Right renal pelvis (tissue), 4 donors: ENCODE results near the gene KLHL33. TPM values are rescaled to one million over a fixed set of nuclear protein-coding genes. Genes with fewer than 3 reads are reported as not detected.
"Not testable (repeated sequence)": the region's sequence is repeated elsewhere in the genome, so short reads cannot be mapped to it uniquely, and the experiment has no call there.

Source experiments
- DNase-seq, 4 donors: peaks; one replicate each; pipeline ENCODE4 v3.0.0-alpha.2; 2013; ENCODE audit warnings: low read depth in 4 of 4, low spot score in 3 of 4, missing footprints in 1 of 4
- polyA plus RNA-seq, 4 donors: library from polyadenylated mRNA; unstranded; fragments of 120-200 nt; gene quantifications; one replicate each; pipeline ENCODE4 v1.2.1, GENCODE V29; 2013; ENCODE audit not compliant: insufficient read length in 4 of 4

KLHL33 gene
- polyA plus RNA-seq, 4 donors: 0.30 to 0.54 (median 0.49) TPM

DNA sequence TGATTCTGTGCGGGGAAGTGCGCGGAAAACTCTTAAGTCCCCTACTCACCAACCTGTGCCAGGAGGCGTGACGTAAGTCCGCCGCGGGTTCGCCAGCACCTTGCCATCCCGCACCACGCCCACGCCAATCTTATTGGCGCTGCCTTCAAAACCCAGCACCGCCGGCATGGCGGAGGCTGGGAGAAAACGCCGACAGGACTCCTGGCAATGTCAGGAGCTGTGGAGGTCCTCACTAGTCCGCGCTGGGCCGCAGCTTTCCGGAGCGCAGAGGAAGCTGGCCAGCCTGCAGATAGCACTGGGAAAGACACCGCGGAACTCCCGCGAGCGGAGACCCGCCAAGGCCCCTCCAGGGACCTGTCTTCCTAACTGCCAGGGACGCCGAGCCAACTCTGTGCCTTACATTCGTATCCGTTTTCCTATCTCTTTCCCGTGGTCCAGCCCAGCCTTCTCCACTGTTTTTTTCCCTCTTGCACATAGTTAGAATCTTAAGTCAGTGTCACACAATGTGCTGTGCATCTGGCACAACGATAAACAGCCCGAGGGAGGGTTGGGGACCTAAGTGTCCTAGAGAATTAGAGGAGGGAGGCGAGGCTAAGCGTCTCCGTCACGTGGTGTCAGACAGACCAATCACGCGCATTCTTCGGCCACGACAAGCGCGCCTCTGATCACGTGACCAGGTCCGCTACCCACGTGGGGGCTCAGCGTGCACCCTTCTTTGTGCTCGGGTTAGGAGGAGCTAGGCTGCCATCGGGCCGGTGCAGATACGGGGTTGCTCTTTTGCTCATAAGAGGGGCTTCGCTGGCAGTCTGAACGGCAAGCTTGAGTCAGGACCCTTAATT, 18.8 kb upstream of the KLHL33 start, which contains the start of the genes APEX1 and OSGEP:
APEX1 (plus strand) TSS at position 711 of the 839 bp plus-strand sequence. CDS start 420 bp downstream, outside the sequence.
OSGEP (minus strand) TSS at position 297 of the 839 bp plus-strand sequence; CDS start at position 168, 129 bp downstream.
- peak; percentile 97 to 99 (median 98) for DNase-seq

DNA sequence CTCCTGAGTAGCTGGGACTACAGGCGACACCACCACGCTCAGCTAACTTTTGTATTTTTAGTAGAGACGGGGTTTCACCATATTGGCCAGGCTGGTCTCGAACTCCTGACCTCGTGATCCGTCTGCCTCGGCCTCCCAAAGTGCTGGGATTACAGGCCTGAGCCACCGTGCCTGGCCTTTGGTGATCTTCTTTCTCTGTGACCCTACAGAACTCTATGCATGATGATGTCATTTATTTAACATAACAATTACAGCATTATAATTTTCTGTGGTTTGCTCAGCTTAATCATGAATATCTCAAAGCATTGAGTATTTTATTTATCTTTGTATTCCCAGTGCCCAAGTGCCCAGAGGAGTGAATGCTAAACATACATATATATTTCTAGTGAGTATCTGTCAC, 16.9 kb upstream of the KLHL33 start:
- not testable (repeated sequence) for DNase-seq

DNA sequence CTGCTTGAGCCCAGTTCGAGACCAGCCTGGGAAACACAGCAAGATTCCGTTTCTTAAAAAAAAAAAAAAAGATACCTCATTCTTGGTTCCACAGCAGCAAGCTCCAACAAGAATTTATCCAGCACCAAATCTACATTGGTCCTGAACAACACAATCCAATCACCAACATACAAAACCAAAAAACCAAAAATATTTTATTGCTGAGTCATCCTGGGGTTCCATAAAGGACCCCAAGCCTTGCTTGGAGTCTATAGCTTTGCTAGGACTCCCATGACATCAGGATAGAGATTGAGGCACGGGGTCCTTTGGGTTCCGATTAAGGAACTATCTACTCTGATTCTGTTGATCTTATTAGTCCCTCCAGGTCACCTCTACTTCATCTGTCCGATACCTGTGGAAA, 10.9 kb upstream of the KLHL33 start:
- no peak for DNase-seq

DNA sequence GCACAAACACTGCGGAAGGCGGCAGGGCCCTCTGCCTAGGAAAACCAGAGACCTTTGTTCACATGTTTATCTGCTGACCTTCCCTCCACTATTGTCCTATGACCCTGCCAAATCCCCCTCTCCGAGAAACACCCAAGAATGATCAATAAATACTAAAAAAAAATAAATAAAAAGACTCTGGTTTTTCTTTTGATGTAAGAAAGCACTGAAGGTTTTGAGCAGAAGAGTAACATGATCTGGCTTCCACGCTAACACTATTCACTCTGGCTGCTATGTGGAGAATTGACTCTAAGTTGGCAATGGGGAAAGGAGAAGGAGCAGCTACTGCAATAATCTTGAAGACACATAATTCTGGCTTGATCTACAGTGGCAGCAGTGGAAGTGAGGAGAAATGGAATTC, 7.7 kb upstream of the KLHL33 start:
- DNase-seq: not testable (repeated sequence)

DNA sequence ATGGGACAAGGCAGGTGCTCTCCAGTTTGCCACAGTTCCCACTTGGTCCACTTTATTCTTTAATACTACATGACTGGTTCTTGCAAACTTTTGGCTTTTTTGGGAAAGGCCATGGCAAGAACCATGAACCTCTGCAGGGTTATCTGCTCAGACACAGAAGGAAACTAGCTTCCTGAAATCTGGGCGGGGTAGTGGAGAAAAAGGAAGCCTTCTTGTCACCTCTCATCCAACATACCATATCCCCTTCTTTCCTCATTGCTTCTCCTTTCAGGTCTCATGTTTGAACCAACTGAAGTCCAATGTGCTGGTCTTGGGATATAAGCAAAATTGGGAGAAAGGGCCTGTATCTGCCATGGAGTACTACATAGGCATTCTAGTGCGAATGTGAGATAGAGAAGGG, 5.5 kb upstream of the KLHL33 start:
- DNase-seq: no peak

DNA sequence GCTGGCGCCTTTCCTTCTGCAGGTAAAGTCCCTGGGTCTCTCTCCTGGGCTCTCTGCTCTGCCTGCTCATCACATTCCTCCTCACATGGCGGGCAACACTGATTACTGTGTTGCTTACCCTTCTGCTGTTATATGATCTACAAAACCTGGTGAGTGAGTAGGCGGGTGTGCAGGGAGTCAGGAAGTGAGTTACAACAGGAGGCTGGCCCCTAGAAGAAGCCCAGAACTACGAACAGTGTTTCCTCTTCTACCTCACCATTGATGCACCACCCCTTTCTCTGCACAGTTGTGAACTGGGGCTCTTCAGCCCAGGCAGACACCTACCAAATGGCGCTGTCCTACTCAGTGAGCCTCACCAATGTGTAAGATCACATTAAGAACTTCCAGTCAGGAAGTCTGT, 4.9 kb upstream of the KLHL33 start:
- no peak for DNase-seq

DNA sequence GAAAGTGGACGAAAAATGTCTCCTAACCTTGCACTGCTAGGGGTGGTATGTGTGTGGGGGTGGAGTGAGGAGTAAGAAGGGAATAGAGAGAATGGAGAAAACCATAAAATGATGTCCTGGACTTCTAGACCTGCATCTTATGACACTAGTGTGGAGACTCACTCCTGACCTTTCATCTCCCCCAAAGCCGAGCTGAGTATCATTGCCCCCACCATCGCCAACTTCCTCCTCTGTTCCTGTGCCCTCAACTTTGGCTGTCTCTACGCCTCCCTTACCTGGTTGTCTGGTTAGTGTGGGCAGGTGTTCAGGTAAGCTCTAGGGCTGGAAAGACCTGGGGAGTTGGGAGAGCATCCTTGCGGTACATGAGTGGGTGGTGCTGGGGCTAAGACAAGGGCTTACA, 4.5 kb upstream of the KLHL33 start:
- DNase-seq: no peak

DNA sequence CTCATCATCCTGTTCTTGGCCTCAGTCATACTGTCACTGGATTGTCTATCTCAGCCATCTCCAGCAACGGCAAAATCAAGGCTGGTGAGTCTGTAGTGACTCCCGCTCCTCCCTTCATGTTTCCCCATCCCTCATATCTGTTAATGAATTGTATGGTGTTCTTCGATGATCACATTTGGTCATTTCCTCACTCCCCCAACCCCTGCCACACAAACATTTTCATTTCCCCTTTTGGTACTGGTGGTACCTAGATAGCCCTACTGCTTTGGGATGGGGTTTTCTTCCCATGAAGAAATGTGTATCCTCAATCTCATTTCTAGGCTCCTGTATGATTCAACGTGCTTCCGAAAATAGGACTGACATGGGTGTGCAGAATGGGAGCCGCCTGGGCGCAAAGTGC, 2.7 kb upstream of the KLHL33 start:
- no peak for DNase-seq

DNA sequence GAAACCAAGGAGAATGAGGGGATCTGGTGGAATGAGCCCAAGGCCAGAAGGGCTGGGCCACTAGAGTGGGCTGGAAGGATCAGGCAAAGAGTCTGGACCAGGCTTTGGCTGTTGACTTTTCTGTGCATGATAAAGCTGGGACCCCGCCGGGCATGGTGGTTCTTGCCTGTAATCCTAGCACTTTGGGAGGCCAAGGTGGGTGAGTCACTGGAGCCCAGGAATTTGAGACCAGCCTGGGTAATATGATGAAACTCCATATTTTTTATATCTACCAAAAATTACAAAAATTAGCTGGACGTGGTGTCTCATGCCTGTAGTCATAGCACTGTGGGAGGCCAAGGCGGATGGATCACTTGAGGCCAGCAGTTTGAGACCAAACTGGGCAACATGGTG, 393 bp upstream of the KLHL33 start:
- DNase-seq: no peak

DNA sequence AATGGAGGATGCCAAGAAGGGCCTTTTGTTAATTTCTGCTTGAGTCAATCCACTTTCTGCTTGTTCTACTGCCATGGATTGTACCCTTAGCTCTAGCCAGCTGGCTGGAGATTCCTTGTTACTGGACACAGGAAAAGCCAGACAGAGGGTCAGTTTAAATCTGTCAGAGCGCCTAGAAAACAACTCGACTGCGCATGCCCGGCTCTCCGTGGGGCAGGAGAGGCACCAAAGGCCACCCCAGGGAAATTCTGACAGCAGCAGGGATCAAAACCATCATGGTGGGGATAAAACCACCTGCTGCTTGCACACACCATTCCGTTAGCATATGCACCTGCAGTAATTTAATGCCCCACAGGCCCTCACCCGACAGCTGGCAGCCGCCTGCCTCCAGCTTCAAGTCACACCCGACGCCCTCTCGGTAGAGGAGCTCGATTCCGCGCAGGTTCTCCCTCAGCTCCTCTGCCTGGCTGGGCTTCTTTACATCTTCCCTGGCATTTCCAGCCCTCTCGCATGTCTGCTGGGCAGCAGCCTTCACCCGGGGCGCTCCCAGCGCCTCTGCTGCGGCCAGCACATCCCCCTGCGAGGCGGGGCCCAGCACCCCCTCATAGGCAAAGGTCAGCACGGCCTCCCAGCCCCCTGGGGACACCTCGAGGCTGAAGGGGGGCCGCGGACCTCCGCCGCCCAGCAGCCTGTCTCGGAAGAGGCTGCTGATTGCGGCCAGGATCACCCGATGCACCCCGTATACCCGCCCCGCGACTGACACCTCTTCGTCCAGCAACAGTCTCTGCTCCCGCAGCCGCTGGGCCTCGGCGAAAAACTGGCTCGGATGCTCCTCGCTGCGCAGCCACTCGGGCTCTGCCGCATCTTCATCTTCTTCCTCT, 1.0 kb downstream of the KLHL33 start:
- DNase-seq: no peak

DNA sequence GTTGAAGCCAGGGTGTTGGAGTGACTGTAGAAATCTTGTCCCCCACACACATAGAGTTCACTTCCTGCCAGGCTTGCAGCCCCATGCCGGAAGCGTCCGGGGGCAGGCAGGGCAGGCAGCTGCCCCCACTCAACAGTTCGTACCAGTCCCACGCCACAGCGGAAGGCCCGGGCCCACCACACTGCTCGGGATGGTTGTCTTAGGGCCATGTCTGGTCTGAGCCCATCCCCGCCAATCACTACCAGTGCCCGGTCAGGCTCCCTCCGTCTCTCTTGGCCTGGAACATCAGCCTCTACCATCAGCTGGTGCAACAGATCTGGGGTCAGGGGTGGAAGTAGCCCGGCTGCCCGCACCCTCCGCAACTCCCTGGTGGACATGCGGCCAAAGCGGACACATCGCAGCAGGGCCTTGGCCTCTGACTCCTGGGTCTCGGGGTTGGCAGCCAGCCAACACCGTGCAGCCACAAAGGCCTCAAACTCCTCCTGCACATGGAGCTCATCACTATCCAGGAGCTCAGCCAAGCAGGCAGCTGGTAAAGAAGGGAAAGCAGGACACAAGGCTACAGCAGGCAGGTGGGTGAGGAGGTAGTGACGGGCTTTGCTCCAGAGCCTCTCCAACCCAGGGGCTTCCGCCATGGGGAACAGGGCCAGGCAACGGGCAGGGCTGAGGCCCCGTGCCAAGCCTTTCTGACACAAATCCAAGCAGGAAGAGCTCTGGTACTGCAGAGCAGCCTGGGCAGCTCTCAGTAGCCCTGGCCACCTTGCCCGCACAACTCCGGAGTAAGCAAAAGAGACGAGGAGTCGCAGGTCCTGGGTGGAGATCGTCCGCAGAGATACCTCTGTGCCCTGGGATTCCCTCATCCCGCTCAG, 5.9 kb downstream of the KLHL33 start:
- DNase-seq: no peak

DNA sequence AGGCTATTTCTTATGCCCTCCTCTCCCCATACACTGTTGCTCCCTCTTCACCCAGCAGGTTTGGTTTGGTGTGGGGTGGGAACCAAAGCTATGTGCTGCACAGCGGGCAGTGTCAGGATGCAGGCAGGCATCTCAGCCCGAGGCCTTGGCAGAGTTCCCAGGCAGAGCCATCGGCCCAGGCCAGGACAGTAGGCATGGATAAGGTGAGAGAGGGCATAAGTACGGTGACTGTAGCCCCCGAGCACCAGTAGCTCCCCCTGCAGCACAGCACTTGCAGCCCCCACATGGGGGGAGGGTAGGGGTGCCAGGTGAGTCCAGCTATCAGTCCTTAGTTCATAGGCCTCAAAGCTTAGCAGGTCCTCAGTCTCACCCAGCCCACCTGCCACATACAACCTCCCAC, 7.2 kb downstream of the KLHL33 start:
- no peak for DNase-seq

DNA sequence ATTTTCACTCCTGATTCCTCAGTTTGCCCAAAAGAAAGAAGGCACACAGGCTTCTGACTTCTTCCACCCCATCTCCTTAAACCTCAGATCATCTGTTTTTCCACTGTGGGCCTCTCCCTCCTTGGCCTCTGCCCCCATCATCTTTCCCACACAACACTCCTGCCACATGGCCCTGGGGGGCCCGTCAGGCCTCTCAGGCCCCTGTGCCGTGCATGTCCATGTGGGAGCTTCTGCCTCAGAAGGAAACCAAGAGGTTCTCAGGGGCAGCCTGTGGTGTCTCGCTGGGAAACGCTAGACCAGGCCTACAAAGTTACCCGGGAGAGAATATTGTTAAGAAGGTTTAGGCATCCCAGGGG, 8.0 kb downstream of the KLHL33 start:
- DNase-seq: no peak

DNA sequence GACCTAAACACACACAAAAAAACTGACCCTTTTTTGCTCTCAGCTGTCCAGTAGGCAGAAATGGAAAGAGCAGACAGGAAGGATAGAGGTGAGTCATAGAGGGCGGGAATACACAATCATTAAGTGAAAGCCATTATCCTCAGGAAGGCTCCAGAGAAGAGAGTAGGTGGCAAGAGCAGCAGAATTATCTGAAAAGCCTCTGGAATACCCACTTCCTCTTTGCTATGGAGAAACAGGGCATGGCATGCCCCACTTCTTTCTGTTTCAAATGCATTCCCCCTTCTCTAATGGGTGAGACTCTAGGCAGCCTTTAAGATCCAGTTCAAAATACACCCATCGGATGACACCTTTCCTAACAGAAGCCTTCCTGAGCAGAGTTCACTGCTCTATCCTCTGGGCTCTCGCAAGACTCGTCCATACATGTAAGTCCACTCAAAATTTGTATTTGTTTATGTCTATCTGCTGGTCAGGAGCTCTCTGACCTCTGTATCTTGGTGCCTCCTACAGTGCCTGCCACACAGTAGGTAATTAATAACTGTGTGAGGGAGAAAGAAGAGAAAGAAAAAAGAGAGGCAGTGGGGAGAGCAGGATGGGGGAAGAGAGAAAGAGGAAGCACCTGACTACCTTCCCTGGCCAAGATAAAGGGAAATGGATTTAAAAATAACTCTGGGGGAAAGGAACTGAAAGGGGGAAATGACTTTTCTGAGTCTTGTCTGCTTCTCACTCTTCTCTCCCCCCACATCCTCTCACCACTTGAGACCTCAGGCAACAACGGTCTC, 8.5 kb downstream of the KLHL33 start:
- DNase-seq: no peak

DNA sequence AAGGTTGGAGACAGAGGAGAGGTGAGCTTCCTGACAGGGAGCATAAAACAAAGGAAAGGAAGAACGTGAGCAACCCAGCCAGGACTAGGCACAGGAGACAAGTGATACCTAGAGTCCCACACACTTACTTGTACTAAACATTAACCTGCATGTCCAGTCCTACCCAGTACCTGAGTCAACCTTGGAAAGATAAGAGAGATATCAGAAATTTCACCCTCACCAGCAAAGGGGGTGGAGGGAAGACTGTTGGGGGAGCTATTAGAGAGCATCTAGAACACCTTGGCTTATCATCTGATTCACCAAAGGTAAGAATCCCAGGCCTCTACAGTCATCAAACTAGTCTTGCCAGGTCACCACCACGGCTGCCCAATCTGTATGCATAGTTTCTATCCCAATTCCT, 11.1 kb downstream of the KLHL33 start:
- no peak for DNase-seq

DNA sequence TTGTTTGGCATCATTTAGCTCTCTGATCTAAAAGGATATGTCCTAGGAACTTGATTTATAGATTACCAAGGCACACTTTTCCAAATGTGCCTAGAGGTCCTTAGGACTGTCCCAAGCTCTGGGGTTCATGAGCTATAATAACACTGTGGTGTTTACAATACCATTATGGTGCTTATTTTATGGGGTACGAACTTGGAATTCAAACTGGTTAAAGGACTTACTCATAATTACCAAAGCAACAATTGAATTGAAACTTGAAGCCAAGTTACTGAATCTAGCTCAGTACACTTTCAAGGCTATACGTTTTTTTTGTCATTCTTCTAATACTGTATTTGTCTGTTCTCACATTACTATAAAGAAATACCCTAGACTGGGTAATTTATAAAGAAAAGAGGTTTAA, 13.1 kb downstream of the KLHL33 start:
- no peak for DNase-seq

DNA sequence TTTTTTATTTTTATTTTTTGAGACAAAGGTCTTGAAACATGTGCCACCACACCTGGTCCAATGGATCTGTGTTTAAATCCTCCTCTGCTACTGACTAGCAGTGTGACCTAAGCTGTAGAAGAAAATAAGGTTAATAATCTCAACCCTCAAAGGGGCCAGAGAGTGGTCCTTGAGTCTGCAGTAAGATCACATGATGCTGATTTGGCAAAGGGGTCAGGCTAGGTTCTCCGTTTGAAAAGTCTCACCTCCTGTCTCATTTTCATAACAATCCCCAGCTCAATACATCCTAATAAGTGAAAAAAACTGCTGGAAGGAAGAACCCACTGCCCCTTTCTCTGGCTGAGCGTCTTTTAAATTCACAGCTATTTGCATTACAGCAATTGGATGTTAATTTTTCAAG, 14.7 kb downstream of the KLHL33 start:
- DNase-seq: no peak

DNA sequence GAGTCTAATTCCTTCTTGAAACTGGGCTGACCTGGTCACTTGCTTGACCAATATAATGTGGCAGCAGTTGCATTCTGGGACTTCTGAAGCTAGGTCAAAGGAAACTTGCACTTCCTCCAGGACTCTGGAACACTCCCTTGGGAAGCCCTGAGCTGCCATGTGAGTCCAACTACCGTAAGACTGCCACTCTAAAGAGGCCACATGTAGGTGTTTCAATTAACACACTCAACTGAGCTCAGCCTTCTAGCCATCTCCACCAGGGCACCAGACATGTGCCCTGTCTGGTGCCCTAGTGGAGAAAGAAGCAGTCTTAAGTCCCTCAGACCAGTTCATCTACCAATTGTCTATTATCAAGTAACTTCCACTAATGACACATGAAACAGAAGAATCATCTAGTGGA, 16.5 kb downstream of the KLHL33 start:
- no peak for DNase-seq

DNA sequence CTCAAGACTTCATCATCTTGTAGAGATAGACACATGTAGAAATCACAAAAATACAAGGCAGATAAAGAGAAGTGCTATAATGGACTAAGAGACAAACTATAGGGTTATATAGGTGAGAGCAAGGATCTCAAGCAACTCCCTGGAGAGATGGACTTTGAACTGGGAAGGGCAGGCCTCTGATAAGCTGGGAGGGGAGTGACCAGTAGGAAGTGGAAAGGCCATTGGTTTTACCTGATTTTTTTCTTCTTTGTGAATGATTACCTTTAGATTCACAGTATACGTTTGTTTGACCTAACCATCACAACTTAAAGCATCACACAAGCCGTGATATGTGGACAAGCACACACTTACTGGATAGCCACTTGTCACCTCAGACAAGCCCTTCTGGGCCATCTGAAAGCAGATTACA, 17.5 kb downstream of the KLHL33 start:
- no peak for DNase-seq
